NCI-H460 (cell line): ENCODE measurements around the gene TRIM17. TPM values are rescaled to one million over a fixed set of nuclear protein-coding genes. Genes with fewer than 3 reads are reported as not detected.

Source experiments
- DNase-seq: peaks from one replicate; pipeline ENCODE4 v3.0.0-alpha.2; 2016; ENCODE audit warnings: low read depth; ENCODE audit errors: extremely low read depth
- small RNA-seq, 2 experiments: library from RNA; depleted of rRNA; stranded (forward); fragments of <200 nt; gene quantifications; one replicate each; pipeline ENCODE3, GENCODE V24; 2014
- total RNA-seq: library from RNA; depleted of rRNA; stranded (reverse); fragments of >200 nt; shearing (Covaris generic); gene quantifications from 2 replicates; pipeline ENCODE4 v1.2.3, GENCODE V29; 2014; rRNA removed

The TRIM17 gene
- total RNA-seq, 1 experiment from 2014 or later: not detected

DNA sequence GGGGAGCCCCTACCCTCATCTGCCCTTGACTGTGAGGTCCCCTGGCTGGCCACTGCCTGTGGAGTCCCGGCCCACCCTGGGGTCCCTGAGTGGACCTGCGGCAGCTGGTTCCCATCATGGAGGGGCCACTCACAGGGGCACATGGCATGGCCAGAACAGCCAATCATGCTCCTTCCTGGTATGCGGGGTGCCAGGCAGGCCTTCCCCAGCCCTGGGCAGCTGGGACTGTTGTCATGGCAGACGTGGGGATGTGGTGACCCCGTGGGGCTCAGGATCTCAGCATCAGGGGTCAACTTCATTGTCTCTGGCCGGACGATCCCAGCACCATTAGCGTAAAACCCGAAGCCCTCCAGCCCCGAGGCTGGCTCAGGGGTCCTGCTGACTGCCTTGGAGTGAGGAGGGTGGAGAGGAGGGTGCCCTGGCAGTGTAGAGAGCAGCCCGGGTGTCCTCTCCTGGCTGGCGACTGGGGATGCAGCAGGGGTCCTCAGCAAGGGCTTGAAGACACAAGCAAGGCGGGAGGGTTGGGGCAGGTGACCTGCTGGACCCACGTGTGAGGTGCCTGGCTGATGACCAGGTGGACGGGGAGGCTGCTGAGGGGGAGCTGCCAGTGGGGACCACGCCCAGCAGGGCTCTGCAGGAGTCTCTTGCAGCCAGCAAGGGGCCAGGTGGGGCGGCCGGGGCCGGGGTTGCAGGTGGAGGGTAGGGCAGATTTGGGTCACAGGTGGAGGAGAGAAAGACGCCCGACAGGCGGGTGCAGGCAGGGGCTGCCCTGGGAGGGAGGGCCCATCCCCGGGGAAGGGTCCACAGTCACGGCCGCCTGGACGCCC, 55.1 kb downstream of the TRIM17 start:
- DNase-seq: no peak

DNA sequence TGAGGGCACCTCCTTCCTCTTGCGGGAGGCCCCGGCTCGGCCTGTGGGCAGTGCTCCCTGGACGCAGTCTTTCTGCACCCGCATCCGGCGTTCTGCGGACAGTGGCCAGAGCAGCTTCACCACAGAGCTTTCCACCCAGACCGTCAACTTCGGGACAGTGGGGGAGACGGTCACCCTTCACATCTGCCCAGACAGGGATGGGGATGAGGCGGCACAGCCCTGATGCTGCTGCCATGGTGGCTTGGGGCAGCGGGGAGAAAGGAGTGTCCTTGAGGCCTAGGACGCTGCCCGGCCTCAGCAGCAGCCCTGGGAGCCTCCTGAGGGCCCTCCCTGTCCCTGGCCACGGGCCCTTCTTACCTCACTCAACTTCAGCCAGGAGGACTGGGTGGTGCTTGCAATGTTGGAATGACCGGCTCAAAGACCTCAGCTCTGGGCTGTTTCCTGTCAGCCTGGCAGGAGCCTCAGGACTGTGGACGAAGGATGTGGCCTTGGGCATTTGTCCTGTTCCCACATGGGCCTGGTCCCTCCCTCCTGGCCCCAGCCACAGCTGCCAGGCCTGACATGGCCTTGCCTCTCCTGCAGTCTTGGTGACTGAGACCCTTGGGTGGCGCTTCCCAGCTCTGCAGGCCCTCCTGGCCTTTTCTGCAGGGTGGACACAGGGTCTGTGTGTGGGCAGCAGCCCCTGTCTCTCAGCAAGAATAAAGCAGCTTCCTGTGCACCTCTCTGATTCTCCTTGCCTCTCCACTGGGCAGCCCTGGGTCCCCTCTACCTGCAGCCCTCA, 55.9 kb downstream of the TRIM17 start:
- no peak for DNase-seq

DNA sequence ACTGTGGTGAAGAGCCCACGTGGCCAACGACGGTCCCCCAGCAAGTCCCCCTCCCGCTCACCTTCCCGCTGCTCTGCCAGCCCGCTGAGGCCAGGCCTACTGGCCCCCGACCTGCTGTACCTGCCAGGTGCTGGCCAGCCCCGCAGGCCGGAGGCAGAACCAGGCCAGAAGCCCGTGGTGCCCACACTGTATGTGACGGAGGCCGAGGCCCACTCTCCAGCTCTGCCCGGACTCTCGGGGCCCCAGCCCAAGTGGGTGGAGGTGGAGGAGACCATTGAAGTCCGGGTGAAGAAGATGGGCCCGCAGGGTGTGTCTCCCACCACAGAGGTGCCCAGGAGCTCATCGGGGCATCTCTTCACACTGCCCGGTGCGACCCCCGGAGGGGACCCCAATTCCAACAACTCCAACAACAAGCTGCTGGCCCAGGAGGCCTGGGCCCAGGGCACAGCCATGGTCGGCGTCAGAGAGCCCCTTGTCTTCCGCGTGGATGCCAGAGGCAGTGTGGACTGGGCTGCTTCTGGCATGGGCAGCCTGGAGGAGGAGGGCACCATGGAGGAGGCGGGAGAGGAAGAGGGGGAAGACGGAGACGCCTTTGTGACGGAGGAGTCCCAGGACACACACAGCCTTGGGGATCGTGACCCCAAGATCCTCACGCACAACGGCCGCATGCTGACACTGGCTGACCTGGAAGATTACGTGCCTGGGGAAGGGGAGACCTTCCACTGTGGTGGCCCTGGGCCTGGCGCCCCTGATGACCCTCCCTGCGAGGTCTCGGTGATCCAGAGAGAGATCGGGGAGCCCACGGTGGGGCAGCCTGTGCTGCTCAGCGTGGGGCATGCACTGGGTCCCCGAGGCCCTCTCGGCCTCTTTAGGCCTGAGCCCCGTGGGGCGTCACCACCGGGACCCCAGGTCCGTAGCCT, 56.8 kb downstream of the TRIM17 start:
- DNase-seq: no peak

DNA sequence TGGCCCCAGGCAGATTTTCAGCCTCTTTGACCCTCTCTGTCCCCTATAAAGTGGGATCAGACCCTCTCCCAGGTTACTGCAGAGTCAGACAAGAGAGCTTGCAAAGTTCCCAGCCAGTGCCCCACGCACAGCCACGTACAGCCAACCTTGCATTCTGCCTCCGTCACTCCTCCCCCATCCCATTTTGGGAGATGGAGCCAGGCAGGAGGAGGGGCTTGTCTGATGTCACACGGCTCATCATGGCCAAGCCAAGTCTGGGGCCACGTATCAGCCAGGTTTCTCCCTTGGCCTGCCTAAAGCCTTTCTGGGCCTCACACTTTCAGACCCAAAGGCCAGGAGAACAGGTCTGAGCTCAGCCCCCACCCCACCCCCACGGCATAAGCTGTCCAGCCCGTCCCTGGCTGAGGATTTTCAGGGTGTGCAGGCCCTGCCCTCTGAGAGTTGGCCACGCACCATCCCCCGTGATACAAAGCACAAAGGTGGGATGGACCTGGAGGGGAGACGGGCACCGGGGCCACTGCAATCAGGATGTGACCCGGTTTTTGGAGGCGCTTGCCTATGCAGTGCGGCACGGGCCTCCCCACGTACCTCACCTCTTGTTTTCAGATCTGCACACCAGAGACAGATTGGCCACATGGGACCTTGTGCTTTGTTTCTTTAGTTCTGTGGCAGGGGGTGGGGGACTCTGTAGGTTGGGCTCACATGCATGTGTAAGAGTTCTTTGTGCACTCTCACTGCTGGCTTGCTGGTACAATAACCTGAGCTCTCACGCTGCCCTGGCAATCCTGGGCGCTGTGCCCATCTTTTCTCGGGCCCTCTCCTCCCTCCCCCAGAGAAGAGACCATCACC, 57.7 kb downstream of the TRIM17 start:
- DNase-seq: no peak

DNA sequence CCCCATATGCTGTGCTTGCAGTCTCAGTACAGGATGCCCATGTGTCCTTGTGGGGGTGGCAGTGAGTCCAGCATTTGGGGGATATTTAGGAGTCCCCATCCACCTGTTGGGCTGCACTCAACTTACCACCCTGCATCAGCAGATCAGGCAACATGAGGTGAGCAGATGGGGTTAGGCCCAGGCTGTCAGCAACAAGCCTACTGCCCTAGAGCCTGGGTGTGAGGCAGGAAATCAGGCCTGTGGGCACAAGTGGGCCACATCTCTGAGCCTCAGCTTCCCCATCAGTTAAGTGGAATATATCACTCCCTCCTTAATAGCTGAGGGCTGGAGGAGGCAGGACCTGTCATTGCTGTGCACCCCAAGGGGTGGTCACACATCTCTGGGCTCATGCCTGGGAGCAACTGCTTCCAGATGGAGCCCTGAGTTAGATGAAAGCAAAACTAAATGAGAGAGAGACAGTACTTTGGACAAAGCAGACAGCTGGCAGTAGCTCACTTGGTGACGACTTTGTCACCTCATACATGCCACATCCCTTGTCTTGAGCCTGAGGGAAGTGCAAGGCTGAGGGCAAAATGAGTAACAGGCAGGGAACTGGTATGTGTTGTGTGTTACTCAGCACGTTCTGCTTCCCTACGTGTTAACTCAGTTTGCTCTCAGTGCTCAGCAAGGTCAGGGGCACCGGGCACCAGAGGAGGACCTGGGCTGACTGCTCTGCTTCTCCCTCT, 58.5 kb downstream of the TRIM17 start:
- no peak for DNase-seq

Small RNA genes within 50 kb of the gene (small RNA-seq; reads per million reads assigned to genes)
- gene MIR4666A: 0 to 0.06 reads per million in 2 experiments

Other genes starting within 250 kb of the TRIM17 start
- gene OBSCN, start 208.8 kb downstream of the TRIM17 start, total RNA-seq: 14.3 and 19.0 TPM in 2 replicates
- gene TRIM11, start 10.0 kb downstream of the TRIM17 start, total RNA-seq: 30.2 and 33.7 TPM in 2 replicates
- 120 and 146 TPM in 2 replicates for gene RNF187, start 70.5 kb upstream of the TRIM17 start, total RNA-seq